Activated T-cell treated with anti-CD3 and anti-CD28 coated beads, Interleukin-2, amount 50 U/mL, for 1 hour (primary cell): ENCODE results near the gene WNT7A.
"Not testable (repeated sequence)": the region's sequence is repeated elsewhere in the genome, so short reads cannot be mapped to it uniquely, and the experiment has no call there.

ENCODE experiments used
- DNase-seq: peaks from one replicate; pipeline ENCODE4 v3.0.0-alpha.2; 2020

WNT7A gene

GRCh38 chr3:13865106-13865505 is 14.8 kb downstream of the WNT7A start:
- DNase-seq, result no peak

GRCh38 chr3:13863965-13864595 is 15.8 kb downstream of the WNT7A start:
- no peak for DNase-seq

DNA sequence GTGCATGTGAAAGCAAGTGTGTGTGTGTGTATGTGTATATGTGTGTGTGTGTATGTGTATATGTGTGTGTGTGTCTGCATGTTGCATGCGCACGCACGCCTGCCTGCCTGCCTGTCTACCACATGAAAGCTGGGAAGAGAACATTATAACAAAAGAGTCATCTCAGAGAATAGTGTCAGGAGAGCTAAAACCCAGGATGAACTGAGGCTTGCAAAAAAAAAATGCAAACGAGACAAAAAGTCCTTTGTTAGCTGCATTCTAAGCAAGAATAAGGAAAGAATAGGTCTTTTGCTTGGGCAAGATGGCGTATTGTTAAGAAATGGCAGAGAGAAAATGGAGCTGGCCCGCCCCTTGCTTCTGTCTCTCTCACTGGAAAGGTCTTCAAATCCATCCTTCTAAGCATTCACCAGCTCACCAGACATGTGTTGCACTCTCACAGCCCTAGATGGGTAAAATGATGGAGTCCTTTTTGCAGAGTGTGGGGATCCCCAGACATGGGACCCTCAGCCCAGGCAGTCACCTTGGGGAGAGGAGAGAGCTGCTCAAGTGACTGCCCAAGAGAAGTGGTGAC is 16.4 kb downstream of the WNT7A start:
- no peak for DNase-seq

GRCh38 chr3:13861461-13861860 is 18.4 kb downstream of the WNT7A start:
- no peak for DNase-seq

- no peak for DNase-seq
Observed at GRCh38 chr3:13860001-13860400, 19.9 kb downstream of the WNT7A start.

DNA sequence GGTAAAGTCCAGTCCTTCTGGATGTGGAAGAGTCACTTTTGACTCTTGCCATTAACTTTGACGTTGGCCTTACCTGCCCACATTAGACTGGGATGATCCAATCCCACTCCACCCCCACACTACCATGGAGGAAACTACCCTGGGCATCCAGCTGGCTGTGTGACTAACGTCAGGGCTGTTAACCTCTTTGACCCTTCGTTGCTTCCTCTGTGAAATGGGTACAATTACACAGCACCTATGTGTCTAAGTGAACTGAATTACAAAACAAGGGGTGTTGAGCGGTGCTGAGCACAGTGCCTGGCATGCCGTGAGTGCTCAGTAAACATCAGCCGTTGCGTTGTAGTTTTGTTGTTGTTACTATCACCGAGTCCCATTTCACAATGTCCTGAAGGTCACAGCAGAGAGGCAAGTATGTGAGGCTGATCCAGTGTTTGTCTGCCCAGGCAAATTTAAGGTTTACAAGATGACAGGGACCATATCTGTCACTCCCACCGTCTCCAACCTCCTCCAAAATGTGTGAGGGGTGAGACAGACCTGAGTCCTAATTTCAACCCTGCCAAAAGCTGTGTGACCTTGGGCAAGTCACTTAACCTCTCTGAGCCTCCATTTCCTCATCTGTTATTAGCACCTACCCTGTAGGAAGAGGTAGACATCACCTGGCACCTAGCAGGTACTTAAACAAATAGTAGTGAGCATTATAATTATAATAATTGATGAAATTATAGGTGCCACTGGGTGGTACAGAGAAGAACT is 20.9 kb downstream of the WNT7A start:
- DNase-seq, result no peak

GRCh38 chr3:13857702-13858380 is 22.0 kb downstream of the WNT7A start:
- DNase-seq, result no peak

GRCh38 chr3:13856628-13857027 is 23.2 kb downstream of the WNT7A start:
- not testable (repeated sequence) for DNase-seq

DNA sequence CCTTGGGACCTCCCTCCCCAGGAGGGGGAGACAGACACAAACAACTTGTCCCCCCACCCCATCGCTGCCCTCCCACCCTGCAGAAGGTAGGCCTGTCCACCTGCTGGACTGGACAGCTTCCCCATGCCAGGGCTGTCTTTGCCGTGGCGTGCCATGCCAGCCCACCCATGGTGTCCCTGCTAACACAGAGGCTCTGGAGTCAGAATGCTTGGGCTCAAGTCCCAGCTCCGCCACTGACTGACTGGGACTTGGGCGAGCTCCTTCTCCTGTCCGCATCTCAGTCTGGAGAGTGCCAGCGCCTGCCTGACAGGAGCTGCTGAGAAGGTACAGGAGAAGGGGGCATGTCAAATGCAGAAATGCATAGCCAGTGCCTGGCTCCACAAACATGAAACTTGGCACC is 23.9 kb downstream of the WNT7A start:
- DNase-seq, result no peak

- DNase-seq, result no peak
Observed at GRCh38 chr3:13854492-13854891, 25.4 kb downstream of the WNT7A start.

DNA sequence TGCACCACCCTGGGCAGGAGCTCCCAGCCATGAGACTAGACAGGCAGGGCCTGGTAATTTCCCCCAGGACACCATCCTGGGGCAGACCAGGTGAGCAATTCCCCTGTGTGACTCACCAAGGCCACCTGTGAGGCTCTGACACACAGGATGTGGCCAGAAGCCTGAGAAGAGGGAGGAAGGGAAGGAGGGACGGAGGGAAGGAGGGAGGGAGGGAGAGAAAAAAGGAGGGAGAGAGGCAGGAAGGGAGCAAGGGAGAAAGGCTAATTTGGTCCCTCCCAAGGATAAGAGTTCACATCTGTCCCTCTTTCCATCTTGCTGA is 25.9 kb downstream of the WNT7A start:
- no peak for DNase-seq

DNA sequence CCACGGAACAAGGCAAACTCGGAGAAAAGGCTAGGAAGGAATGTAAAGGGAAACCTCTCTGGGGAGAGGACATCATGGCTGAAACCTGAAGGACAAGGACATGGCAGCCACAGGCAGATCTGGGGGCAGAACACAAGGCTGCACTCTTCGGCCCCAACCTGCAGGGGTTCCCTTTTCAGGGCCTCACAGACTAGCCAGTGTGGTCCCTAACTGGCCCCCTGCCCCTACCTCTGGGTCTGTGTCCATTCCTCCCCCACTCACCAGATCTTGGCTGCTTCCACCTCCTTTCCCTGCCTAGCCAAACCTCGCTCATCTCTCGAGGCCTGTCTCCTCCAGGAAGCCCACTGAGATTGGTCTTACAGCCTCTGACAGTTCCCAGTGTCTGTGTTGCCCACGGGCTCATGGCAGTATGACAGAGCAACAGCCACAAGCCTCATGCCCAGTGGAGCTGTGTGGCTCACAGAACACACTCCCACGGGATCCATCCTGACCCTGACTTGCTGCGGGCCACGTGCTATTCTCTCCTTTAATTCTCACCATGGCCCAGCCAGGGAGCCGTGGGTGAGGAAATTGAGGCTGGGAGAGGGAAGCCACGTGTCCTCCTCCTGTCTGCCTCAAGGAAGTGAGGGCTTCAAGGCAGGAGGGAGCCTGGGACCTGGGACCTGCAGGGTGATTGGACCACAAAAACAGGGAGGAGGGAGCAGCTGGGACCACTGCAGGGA is 26.5 kb downstream of the WNT7A start:
- no peak for DNase-seq

DNA sequence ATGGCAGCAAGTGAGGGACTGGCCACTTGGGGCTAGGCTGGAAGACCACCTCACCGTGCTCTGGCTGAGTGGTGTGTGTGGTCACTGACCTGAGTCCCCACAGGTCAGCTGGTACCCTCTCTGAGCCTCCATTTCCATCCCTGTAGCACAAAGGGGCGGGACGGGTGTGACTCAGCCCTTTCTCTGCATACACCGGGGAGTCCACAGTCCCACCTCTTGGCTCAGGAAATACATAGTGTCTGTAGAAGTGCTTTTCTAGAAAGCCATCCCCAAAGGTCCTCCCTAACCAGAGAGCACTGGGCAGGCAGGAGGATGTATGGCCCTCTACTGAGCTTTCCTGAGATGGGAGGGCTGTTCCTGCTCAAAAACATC is 27.2 kb downstream of the WNT7A start:
- DNase-seq, result no peak

- no peak for DNase-seq
Observed at GRCh38 chr3:13851997-13852637, 27.8 kb downstream of the WNT7A start.

DNA sequence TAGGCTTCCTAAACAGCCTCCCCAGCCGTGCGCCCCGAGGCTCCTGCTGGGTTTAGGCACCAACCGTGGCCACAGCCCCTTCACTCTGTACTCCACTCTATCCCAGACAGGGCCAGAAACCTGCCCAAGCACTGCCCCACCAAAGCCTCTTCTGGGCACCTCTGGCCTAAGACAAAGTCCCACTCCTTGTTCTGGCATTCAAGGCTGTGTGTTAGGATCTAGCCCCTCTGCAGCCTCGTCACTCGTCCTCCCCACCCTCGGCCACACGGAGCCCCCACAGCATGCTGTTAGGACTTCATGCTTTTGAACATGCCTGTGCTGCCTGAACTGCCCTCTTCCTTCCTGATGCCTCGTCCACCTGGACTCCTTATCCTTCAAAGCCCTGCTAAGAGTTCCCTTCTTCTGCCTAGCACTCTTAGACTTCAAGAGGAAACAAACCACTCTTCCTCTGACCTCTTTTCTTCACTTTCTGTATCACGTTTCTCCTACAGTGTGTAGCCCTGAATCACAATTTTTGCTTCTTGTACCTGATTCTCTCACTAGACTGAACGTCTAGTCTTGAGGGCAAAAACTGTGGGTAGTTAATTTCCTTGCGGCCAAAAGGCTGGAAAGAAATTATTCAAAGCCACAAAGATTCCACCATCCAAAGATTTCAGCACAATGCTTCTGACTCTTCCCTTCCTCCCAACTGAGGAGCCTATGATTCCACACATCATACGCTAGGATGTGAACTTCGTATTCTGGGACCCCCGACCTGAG is 28.6 kb downstream of the WNT7A start:
- no peak for DNase-seq

DNA sequence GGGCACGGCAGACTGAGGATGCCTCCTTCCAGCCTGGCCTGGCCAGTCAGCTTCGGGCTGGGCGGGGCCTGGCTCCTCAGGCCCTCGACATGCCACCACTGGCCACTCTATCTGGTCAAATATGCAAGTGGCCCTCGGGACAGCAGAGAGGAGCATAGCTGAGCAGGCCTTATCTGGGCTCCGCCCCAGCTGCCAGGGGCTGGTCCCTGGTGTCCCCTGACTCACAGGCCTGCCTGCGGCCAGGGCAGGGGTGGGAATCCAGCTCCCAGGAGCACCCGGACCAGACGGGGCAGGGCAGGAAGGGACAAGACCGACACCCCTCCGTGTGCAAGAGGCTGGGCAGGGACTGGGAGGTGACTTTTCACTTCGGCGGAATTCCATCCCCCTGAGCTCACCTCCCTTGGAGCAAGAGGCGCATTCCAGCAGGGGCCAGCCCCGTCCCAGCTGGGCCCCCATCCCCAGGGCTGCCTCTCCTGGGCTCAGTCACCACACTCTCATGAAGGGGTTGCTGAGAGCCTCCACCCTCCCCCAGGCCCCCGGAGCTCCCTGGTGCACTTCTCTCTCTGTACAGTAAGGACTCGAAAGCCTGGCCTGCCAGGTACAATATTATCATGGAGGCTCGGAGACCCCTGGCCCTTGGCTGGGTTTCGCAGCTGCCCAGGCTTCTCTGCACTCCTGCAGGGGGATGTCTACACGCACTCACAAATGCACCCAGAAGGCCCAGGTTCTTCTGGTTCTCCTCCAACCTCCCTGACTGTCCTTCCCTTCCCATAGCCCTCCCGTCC is 29.5 kb downstream of the WNT7A start:
- no peak for DNase-seq

DNA sequence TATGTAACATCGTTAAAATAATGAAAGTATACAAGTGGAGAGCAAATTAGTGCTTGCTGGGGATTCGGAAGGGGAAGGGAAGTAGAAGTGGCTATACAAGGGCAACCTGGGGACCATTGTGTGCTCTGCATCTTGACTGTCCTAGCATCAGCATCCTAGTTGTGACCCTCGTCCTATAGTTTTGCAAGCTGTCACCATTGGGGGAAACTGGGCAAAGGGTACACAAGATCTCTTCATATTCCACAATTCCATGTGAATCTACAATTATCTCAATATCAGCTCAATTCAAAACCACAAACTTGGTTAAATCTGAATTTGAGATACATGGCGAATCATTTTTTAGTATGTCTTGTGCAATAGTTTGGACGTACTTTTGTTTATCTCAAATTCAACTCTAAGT is 30.9 kb downstream of the WNT7A start:
- DNase-seq, result no peak

DNA sequence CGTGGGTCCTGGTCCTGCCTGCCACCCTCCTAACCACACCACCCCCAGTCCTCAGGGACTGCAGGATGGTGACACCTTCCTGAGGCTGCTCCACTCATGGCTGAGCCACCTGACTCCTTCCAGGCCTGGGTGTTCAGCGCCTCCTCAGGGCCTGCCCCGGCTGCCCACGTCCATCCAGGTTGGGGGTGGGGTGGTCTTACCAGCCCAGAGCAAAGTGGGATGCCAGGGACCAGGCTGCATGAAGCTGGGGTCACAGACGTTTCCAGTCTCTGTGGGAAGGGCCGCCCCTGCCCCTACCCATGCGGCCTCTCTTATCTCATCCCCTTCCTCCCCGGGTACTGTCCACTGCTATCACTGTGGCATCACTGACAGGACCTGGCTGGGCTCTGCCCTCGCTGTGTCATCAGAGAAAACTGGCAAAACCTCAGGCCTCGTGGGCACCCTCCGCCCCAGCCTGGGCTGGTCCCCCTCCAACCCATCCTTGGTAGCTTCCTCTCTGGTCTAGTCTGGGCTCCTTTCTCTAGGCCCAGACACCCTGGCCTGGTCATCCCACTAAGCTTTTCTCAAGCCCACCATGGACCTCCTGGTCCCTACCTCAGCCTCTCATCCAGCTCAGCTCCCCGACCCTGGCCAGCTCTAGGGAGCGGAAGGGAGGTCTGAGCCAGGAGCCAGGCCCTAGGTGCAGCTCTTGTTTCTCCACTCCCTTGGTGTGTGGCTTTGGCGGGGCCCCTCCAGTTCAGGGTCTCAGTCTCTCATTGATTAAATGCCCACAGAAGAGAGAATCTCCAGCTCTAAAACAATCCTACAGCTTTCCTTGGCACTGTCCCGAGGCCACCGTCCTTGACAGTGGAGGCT is 32.9 kb downstream of the WNT7A start:
- DNase-seq, result no peak

DNA sequence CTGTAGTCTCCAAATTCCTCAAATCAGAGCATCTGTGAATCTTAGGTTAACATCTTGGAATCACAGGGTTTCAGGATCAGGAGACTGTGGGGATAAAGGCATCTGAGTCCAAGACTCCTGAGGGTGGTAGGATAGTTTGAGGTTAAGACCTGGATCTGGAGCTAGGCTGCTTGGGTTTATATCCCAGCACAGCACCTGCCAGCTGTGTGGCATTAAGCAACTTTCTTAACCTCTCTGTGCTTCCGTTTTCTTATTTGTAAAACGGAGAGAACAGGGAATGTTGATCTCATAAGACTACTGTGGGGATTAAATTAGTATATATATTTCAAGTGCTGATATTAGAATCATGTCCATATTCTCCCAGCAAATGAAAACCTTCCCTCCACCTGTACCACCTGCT is 33.6 kb downstream of the WNT7A start:
- no peak for DNase-seq

- DNase-seq, result no peak
Observed at GRCh38 chr3:13845806-13846205, 34.1 kb downstream of the WNT7A start.
